Smooth muscle cell (in vitro differentiated cells): ENCODE results near the gene LRRTM4. TPM values are rescaled to one million over a fixed set of nuclear protein-coding genes. Genes with fewer than 3 reads are reported as not detected.

Experiments
- DNase-seq: peaks from one replicate; lab custom pipeline; 2025; ENCODE audit not compliant: unreplicated experiment; lab: John Stamatoyannopoulos, UW
- H2AFZ ChIP-seq: fragments of 200-600 bp; sonication (generic); 2 replicates; pipeline ENCODE4 v1.6.0; 2016; ENCODE audit warnings: antibody characterized with exemption, low read depth, mild to moderate bottlenecking
- H3F3A ChIP-seq: fragments of 200-600 bp; sonication (generic); 2 replicates; pipeline ENCODE4 v1.6.0; 2017; ENCODE audit warnings: antibody characterized with exemption, low read depth
- H3K27ac ChIP-seq: fragments of 200-600 bp; sonication (generic); 2 replicates; pipeline ENCODE4 v1.5.1; 2016; ENCODE audit warnings: low read depth, mild to moderate bottlenecking
- H3K27me3 ChIP-seq: fragments of 200-600 bp; sonication (generic); 2 replicates; pipeline ENCODE4 v1.6.1; 2016; ENCODE audit warnings: low read depth, mild to moderate bottlenecking
- H3K36me3 ChIP-seq: fragments of 200-600 bp; sonication (generic); 2 replicates; pipeline ENCODE4 v1.5.1; 2016; ENCODE audit warnings: low read depth
- H3K4me1 ChIP-seq: fragments of 200-600 bp; sonication (generic); 2 replicates; pipeline ENCODE4 v1.5.1; 2016; ENCODE audit warnings: low read depth
- H3K4me2 ChIP-seq: fragments of 200-600 bp; sonication (generic); 2 replicates; pipeline ENCODE4 v1.6.0; 2016; ENCODE audit warnings: mild to moderate bottlenecking
- H3K4me3 ChIP-seq: fragments of 200-600 bp; sonication (generic); 2 replicates; pipeline ENCODE4 v1.5.1; 2016; ENCODE audit warnings: mild to moderate bottlenecking
- H3K79me2 ChIP-seq: fragments of 200-600 bp; sonication (generic); 2 replicates; pipeline ENCODE4 v1.6.0; 2016; ENCODE audit warnings: low read depth, mild to moderate bottlenecking
- H3K9ac ChIP-seq: fragments of 200-600 bp; sonication (generic); 2 replicates; pipeline ENCODE4 v1.6.0; 2016; ENCODE audit warnings: low read depth
- H3K9me3 ChIP-seq: fragments of 200-600 bp; sonication (generic); replicated peaks from 2 replicates; pipeline ENCODE4 v1.5.1; 2016; ENCODE audit warnings: low read depth
- H4K20me1 ChIP-seq: fragments of 200-600 bp; sonication (generic); 2 replicates; pipeline ENCODE4 v1.6.0; 2016; ENCODE audit warnings: low read depth
- WGBS: methylation state at CpG from one replicate; pipeline ENCODE4 v1.1.7; 2016; ENCODE audit warnings: low lambda C conversion rate; 5-methylcytosine and 5-hydroxymethylcytosine counted together
- polyA plus RNA-seq: library from polyadenylated mRNA; unstranded; fragments of >200 nt; fragmentation: Nextera tagmentation; extraction: Ambion mirVana; gene quantifications from 2 replicates; pipeline ENCODE4 v1.2.1, GENCODE V29; 2016
- total RNA-seq: library from RNA; depleted of rRNA; stranded (reverse); fragments of >200 nt; gene quantifications from 2 replicates; pipeline ENCODE4 v1.2.3, GENCODE V29; 2014
- TF ChIP-seq, protein P1 (sequence below): fragments of 200-600 bp; sonication (generic); IDR thresholded peaks from 2 replicates; pipeline ENCODE4 v1.5.1; 2017; ENCODE audit warnings: borderline replicate concordance, mild to moderate bottlenecking, antibody characterized with exemption; ENCODE audit not compliant: insufficient read depth, poor library complexity, severe bottlenecking

The LRRTM4 gene
- total and polyA plus RNA-seq, 2 experiments from 2014 or later = 1.4 to 5.5 TPM

- DNase-seq = no peak
- no peaks in the 10 kb centered on the region for H3K27me3 ChIP-seq
- H3K4me2 ChIP-seq = no peak overlapping the region
- H3K4me1 ChIP-seq = no peaks in the 10 kb centered on the region
- no peaks in the 10 kb centered on the region for H3F3A ChIP-seq
- TF ChIP-seq, protein P1, sequence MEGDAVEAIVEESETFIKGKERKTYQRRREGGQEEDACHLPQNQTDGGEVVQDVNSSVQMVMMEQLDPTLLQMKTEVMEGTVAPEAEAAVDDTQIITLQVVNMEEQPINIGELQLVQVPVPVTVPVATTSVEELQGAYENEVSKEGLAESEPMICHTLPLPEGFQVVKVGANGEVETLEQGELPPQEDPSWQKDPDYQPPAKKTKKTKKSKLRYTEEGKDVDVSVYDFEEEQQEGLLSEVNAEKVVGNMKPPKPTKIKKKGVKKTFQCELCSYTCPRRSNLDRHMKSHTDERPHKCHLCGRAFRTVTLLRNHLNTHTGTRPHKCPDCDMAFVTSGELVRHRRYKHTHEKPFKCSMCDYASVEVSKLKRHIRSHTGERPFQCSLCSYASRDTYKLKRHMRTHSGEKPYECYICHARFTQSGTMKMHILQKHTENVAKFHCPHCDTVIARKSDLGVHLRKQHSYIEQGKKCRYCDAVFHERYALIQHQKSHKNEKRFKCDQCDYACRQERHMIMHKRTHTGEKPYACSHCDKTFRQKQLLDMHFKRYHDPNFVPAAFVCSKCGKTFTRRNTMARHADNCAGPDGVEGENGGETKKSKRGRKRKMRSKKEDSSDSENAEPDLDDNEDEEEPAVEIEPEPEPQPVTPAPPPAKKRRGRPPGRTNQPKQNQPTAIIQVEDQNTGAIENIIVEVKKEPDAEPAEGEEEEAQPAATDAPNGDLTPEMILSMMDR = no peak
- no peak overlapping the region for H3K4me3 ChIP-seq
- no peak overlapping the region for H3K9ac ChIP-seq
- H3K27ac ChIP-seq = no peak overlapping the region
- H2AFZ ChIP-seq = no peak overlapping the region
- 92% methylated on average over 4 of the region's 4 CpGs for WGBS
- no peaks in the 10 kb centered on the region for H3K9me3 ChIP-seq
- no peaks in the 10 kb centered on the region for H3K36me3 ChIP-seq
- no peaks in the 10 kb centered on the region for H3K79me2 ChIP-seq
- no peaks in the 10 kb centered on the region for H4K20me1 ChIP-seq
Observed at GRCh38 chr2:77469106-77469505, 53.1 kb downstream of the LRRTM4 start.

DNA sequence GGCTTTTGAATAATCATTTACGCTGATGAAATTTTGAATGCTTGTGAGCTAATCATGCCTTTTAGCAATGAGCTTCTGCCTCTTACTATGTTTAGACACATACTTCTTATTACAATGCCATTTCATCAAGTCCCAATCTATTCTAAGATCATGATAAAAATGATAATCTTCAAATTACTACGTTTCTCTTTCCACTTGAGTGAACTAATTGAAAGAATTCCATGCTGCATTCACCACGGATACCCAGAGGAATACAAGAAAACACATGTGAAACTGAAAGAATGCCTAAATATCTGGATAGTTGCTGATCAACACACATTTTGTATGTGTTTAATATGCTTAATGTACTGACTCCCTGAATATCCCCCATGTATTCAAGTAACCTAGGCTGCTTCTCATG is 62.3 kb downstream of the LRRTM4 start:
- Histone ChIP-seq H4K20me1 (no peaks in the 10 kb centered on the region), H3K36me3 (no peaks in the 10 kb centered on the region), H3K9me3 (no peaks in the 10 kb centered on the region), H3K4me3 (no peak overlapping the region), H3K79me2 (no peaks in the 10 kb centered on the region), H3F3A (no peaks in the 10 kb centered on the region), H3K9ac (no peak overlapping the region), H2AFZ (no peak overlapping the region), H3K4me2 (peak overlapping the region; percentile 14), H3K27me3 (no peaks in the 10 kb centered on the region), H3K4me1 (no peaks in the 10 kb centered on the region), H3K27ac (no peak overlapping the region)
- DNase-seq = no peak
- TF ChIP-seq, protein P1 = no peak
- WGBS = 83% methylated on average over 3 of the region's 3 CpGs

GRCh38 chr2:77458216-77458615 is 64.0 kb downstream of the LRRTM4 start:
- Histone ChIP-seq H3F3A (no peaks in the 10 kb centered on the region), H3K9ac (no peak overlapping the region), H3K27ac (no peak overlapping the region), H3K79me2 (no peaks in the 10 kb centered on the region), H3K4me1 (no peaks in the 10 kb centered on the region), H3K4me2 (no peak overlapping the region), H2AFZ (no peak overlapping the region), H3K27me3 (no peaks in the 10 kb centered on the region), H3K4me3 (no peak overlapping the region), H3K36me3 (no peaks in the 10 kb centered on the region), H3K9me3 (no peaks in the 10 kb centered on the region), H4K20me1 (no peaks in the 10 kb centered on the region)
- TF ChIP-seq, protein P1 = no peak
- 91% methylated on average over 3 of the region's 3 CpGs for WGBS
- DNase-seq = no peak

- WGBS = 92% methylated on average over 1 of the region's 1 CpG
- Histone ChIP-seq H3K79me2 (no peaks in the 10 kb centered on the region), H3K4me2 (no peak overlapping the region), H3K27ac (no peak overlapping the region), H3K4me1 (no peaks in the 10 kb centered on the region), H3F3A (no peaks in the 10 kb centered on the region), H4K20me1 (no peaks in the 10 kb centered on the region), H3K36me3 (no peaks in the 10 kb centered on the region), H3K27me3 (no peaks in the 10 kb centered on the region), H3K9ac (no peak overlapping the region), H2AFZ (no peak overlapping the region), H3K4me3 (no peak overlapping the region), H3K9me3 (no peaks in the 10 kb centered on the region)
- DNase-seq = no peak
- TF ChIP-seq, protein P1 = no peak
Observed at GRCh38 chr2:77457665-77458064, 64.5 kb downstream of the LRRTM4 start.
